Daoy (cell line): ENCODE measurements around the gene PPP1R3E. TPM values are rescaled to one million over a fixed set of nuclear protein-coding genes. Genes with fewer than 3 reads are reported as not detected.

ENCODE experiments used
- DNase-seq: peaks from one replicate; pipeline ENCODE4 v3.0.0-alpha.2; 2015; ENCODE audit warnings: low read depth
- total RNA-seq: library from RNA; depleted of rRNA; stranded (reverse); fragments of >200 nt; shearing (Covaris generic); gene quantifications from 2 replicates; pipeline ENCODE4 v1.2.3, GENCODE V29; 2014

The PPP1R3E gene
- total RNA-seq, 1 experiment from 2014 or later: 2.6 TPM

- no peak for DNase-seq
Observed at GRCh38 chr14:23322568-23323517, 20.2 kb upstream of the PPP1R3E start.

GRCh38 chr14:23321572-23322547 is 19.2 kb upstream of the PPP1R3E start:
- DNase-seq: peak; percentile 68

DNA sequence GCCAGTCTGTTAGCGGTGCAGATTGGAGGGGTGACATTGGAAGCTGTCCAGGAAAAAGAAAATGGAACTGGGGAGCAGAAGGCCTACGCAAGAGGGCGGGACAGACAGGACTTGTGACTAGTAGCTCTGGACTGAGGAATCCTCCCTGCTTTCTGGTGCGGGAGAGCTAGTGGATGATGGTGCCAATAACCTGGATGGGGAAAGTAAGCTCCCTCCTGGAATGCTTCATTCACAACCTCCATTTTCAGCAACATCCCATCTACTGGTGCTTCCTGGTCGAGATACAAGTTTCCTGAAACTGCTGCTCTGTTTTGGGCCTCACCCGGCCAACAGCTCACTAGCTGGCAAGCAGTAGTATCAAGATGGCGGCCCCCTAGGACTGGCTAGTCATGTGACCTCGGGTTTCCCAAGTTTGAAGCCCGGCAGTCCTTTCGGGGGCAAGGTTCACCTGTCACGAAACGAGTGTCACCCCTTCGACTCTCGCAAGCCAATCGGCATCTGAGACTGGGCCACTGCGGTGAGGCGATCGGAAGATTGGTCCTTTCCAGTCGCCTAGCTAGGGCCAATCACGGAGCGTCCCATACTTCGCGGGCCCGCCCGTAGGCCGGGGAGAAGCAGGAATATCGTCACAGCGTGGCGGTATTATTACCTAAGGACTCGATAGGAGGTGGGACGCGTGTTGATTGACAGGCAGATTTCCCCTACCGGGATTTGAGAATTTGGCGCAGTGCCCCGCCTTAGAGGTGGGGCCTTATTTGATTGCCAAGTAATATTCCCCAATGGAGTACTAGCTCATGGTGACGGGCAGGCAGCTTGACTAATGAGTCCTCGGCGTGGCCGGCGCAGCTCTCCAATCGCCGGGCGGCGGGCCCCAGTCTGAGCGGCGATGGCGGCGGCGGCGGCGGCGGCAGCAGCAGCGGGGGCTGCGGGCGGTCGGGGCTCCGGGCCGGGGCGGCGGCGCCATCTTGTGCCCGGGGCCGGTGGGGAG is 18.2 kb upstream of the PPP1R3E start, which contains the start of gene PABPN1:
PABPN1 (plus strand) TSS at position 874 of the 988 bp plus-strand sequence; CDS start at position 887, 13 bp downstream.
- DNase-seq: peak; percentile 100

DNA sequence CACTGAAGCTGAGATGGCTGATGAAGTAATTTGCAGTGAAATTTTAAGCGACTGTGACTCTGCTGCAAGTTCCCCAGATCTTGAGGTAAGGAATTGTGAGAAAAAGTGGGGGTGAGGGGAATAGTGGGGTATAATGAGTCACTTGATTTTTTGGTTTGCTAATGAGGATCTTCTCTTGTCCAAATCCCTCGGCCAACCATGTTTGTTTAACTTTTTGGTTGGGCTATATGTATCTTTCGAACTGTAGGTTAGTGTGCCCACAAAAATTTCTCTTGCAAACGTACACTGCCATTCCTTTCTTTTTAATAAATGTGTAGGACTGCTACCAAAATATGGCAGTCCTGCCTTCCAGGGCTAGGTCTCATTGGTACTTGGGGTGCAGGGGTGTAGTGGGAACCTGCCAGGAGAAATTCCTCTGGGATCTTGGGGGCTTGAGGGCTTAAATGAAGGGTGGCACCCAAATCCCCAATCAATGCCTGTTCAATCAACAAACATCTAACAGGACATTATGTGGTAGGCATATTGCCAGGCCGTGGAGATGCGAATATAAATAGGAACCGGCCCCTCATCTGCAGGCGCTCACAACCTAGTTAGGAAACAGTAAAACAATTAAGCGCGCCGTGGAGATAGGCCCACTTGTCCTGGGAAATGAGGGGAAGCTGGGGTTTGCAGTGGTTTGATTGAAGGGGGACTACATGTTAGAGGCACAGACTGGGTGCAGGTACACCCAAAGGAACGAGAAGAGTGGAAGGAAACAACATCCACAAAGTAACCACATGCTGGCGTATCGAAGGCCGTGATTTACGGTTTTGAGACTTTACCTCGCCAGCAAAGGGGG is 17.3 kb upstream of the PPP1R3E start:
- DNase-seq: no peak

DNA sequence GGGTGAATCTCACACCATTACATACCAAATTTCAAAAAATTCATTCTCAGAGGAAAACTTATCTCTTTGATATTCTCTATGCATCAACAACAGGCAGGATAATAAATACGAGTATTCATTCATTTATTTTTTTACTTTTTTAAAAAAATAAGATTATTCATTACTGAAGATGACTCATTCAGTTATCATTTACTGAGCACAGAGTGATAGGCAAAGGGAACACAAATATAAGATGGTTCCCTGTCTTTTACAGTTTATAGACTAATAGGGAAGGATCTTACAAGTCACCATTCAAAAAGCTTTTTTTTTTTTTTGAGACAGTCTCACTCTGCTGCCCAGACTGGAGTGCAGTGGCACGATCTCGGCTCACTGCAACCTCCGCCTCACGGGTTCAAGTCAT is 13.6 kb upstream of the PPP1R3E start:
- no peak for DNase-seq

DNA sequence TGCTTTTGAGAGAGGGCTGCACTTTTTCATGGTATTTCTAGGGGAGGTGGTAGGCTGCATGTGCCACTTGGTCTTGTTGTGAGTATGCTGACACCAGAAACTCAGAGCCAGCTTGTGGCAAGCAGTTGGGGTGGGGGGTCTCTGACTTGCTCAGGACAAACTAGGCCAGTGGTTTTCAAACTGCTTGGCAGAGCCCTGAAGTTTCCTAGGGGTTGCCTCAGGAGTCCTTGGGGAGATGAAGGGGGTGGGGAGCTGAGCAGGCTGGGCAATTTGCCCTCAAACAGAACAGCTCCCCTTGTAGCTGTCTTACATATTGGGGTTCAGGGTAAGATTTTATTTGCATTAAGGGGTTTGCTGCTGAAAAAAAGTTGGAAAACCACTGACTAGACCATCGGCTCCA is 7.9 kb upstream of the PPP1R3E start:
- no peak for DNase-seq

- DNase-seq: no peak
Observed at GRCh38 chr14:23308721-23309445, 6.2 kb upstream of the PPP1R3E start.

DNA sequence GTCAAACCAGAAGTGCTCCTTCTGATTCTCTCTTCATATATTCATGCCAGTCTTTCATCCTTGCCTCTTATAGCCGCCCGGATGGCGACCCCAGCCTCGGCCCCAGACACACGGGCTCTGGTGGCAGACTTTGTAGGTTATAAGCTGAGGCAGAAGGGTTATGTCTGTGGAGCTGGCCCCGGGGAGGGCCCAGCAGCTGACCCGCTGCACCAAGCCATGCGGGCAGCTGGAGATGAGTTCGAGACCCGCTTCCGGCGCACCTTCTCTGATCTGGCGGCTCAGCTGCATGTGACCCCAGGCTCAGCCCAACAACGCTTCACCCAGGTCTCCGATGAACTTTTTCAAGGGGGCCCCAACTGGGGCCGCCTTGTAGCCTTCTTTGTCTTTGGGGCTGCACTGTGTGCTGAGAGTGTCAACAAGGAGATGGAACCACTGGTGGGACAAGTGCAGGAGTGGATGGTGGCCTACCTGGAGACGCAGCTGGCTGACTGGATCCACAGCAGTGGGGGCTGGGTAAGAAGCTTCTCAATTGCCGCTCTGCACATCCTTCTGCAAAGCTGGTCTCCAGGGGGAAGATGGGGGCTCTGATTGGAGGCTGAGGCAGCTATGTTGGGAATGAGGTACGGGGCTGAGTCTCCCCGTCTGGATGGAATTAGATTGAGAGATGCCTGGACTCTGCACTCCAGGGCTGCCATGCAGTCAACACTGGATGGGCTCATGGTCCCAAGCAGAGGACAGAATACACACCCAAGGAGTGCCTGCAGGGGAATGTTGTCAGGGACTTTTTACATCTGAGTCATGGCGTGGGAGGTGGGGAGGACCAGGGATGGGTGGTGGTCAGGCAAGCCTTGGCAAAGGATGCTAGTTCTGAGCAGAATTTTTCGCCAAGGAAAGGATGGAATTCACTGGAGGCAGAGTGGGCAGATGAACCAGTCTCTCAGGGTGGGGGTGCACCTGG is 5.3 kb upstream of the PPP1R3E start:
- DNase-seq: peak; percentile 68

DNA sequence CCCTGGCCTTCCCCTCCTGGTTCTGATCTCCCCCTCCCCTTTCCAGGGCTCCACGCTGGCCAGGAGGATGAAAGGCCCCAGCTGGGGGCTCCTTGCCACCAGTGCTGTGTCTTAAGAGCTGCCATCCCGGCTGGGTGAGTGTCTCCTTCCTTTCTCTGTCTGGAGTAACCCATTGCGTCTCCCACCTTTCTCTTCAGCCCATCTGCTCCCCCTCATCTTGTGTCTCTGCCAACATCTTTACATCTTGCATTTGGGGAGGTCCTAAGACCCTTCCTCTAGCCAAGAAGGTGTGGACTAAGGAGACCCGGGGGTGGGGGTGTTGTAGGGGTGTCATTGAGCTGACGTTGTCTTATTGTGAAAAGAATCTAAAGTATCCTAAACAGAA is 4.5 kb upstream of the PPP1R3E start:
- DNase-seq: no peak

DNA sequence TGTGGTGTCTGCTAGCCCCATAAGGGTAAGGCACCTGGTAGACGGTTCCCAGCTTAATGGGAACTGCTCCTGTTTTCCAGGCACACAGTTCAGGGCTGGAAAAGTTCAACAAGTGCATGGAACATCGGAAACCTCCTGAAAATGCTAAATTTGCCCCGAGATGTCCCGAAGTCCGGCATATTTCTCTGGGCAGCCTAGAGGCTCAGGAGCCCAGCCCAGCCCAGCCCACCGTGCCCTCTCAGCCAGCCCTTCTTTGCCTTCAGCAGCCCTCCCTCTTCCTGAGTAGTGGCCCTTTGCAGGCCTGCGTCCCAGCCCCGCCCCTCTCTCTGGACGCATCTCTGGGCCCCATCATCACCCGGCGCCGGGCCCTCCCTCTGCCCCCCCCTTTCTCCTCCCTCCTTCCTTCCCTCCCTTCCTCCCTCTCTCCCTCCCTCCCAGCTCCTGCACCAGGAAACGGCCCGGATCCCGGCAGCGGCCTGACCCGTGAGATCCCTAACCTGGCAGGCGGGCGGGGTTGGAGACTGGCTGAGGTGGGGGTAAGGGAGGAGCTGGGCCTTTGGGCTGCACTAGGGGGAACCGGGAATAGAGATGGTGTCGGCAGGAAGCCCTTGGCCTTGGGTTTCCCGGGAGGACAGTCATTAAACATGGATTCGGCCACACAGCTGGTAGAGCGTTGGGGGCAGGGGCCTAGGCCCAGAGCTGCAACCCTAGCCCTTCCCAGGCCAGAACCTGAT is 3.9 kb upstream of the PPP1R3E start, which contains the start of gene BCL2L2:
BCL2L2 (plus strand) TSS at position 422 of the 734 bp plus-strand sequence. CDS start 935 bp downstream, outside the sequence.
- peak; percentile 97 for DNase-seq

- DNase-seq: no peak
Observed at GRCh38 chr14:23301969-23302289, 730 bp downstream of the PPP1R3E start.

- DNase-seq: peak; percentile 100
Observed at GRCh38 chr14:23301288-23301968, 1.2 kb downstream of the PPP1R3E start.

- peak; percentile 43 for DNase-seq
Observed at GRCh38 chr14:23300687-23301223, 1.9 kb downstream of the PPP1R3E start.

DNA sequence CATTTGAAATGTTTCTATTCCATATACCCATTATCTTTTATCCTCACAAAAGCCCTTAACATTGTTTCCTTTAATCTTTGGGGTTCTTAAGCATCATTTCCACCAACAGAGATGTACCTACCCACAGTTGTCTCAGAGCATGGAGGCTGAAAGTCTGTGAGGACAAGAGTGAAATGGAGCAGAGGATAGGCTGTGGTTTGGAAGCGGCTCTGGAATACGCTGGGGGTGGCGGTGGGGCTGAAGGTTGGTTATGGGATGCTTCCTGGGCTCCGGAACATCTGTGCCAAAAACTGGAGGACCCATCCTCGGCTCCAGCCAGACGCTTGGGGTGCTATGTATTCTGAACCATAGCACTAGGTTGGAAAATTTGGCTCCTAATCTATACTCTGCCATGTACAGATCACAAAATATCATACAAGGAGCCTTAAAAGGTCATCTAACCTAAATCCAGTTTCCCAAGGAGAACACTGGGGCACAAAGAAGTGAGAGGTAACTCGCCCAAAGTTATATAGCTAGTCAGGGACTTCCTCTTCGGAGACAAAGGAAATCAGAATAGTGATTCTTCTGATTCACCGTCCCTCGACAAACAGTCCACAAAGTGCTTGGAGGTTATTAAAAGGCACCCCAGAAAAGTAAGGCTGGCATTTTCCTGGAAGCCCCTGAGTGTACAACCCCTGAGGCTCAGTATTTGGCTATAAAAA is 2.5 kb downstream of the PPP1R3E start:
- no peak for DNase-seq

- no peak for DNase-seq
Observed at GRCh38 chr14:23299211-23299957, 3.3 kb downstream of the PPP1R3E start.
